Measurements from ENCODE around the gene LPIN1. TPM values are rescaled to one million over a fixed set of nuclear protein-coding genes. Genes with fewer than 3 reads are reported as not detected.

LPIN1 gene
- total and polyA plus RNA-seq, 2 donors (not counting 1 experiment from before 2014, with no cell fraction given): 36.3 to 99.1 TPM

DNA sequence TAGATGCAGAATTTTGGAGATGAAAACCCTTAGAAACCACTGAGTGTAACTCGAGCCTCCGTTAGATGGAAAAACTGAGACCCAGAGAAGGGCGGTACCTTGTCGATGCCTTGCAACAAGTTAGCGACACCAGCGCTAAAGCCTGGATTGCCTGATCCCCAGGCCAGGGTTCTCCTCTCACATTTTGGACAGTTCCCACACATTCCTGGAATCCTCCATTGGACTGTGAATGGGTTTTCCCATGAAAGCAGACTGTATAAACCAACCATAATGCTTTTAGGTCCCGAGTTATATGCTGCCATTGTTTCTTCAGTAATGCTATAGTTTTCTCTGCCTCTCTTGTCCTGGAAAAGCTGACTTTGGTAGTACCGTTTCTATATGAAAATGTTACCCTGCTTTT lies 37.1 kb upstream of the LPIN1 start:
- intact Hi-C loops (cut with micrococcal nuclease): no loop called here
- Mint-ChIP-seq H3K27ac (no peak overlapping the region), H3K4me1 (no peaks in the 10 kb centered on the region), H3K27me3 (peaks cover 5% of the 10 kb centered on the region), H3K9me3 (ENCODE audit: insufficient read depth) (no peaks in the 10 kb centered on the region), H3K4me3 (no peak overlapping the region)
- H3K27me3 ChIP-seq (replicated peaks in 1 of 4; ENCODE audit: control extremely low read depth in 1 of 4, control insufficient read depth in 3 of 4, insufficient read depth in 4 of 4, low read length in 3 of 4): no peaks in the 10 kb centered on the region
- H3K9me3 ChIP-seq (ENCODE audit: control extremely low read depth in 1 of 3, control insufficient read depth in 2 of 3, insufficient read depth in 1 of 3, low read length in 2 of 3): no peaks in the 10 kb centered on the region
- POLR2A ChIA-PET: no interaction called here
- H4K20me1 ChIP-seq (ENCODE audit: control insufficient read depth, insufficient read depth, low read length, poor library complexity, severe bottlenecking): no peaks in the 10 kb centered on the region
- ATAC-seq (ENCODE audit: low read depth) (no peak), DNase-seq (no peak)
- H3K79me2 ChIP-seq (ENCODE audit: control insufficient read depth, insufficient read depth, low read length): no peaks in the 10 kb centered on the region
- no peak overlapping the region for H3K4me2 ChIP-seq (replicated peaks; ENCODE audit: low read depth, low read length, poor library complexity, severe bottlenecking)
- WGBS (ENCODE audit: insufficient coverage): 99% methylated on average over 8 of the region's 8 CpGs
- H3K4me1 ChIP-seq (ENCODE audit: control insufficient read depth in 2 of 2, insufficient read depth in 2 of 2, low read length in 2 of 2): no peaks in the 10 kb centered on the region
- no peak overlapping the region for H3K9ac ChIP-seq (ENCODE audit: low read length)
- no peak for TF ChIP-seq EZH2 (IDR thresholded peaks at IDR 0.05; ENCODE audit: borderline replicate concordance, insufficient read depth, low read depth, low read length, poor library complexity, severe bottlenecking)
- TF ChIP-seq, protein P1, sequence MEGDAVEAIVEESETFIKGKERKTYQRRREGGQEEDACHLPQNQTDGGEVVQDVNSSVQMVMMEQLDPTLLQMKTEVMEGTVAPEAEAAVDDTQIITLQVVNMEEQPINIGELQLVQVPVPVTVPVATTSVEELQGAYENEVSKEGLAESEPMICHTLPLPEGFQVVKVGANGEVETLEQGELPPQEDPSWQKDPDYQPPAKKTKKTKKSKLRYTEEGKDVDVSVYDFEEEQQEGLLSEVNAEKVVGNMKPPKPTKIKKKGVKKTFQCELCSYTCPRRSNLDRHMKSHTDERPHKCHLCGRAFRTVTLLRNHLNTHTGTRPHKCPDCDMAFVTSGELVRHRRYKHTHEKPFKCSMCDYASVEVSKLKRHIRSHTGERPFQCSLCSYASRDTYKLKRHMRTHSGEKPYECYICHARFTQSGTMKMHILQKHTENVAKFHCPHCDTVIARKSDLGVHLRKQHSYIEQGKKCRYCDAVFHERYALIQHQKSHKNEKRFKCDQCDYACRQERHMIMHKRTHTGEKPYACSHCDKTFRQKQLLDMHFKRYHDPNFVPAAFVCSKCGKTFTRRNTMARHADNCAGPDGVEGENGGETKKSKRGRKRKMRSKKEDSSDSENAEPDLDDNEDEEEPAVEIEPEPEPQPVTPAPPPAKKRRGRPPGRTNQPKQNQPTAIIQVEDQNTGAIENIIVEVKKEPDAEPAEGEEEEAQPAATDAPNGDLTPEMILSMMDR (IDR thresholded peaks at IDR 0.05): no peak
- H2AFZ ChIP-seq (ENCODE audit: insufficient read depth, low read depth, low read length, poor library complexity, severe bottlenecking): no peak overlapping the region
- no peaks in the 10 kb centered on the region for H3K36me3 ChIP-seq (replicated peaks in 1 of 2; ENCODE audit: control extremely low read depth in 1 of 2, control insufficient read depth in 1 of 2, extremely low read depth in 1 of 2, insufficient read depth in 2 of 2, low read length in 1 of 2)
- no peak overlapping the region for H3K4me3 ChIP-seq (ENCODE audit: control extremely low read depth in 1 of 5, extremely low read depth in 1 of 5, insufficient read depth in 1 of 5, low read depth in 2 of 5, low read length in 4 of 5)
- H3K27ac ChIP-seq (ENCODE audit: low read length in 2 of 2): no peak overlapping the region
- CTCF ChIA-PET: interaction anchor here (1.3 to 1.7 kb wide), 2 partner anchors 9 to 16 kb away, joined by 3 to 6 read pairs; no protein-coding TSS in a partner anchor

DNA sequence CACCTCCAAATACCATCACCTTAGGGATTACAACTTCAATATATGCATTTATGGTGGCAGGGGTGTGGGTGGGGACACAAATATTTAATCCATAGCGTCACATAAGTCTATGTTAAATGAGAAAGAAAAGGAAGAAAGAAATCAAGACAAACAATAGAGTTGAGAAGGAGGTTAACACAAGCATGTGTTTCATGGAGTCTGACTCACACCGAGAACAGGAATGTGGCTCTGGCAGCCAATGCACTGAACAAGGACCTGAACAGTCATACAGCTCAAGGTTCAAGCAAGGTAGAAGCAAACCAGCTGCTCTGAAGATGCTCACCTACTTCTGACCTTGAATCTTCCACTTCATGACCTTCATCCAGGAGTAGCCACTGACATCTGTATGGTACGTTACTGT lies 36.2 kb upstream of the LPIN1 start:
- H3K4me3 Mint-ChIP-seq: no peak overlapping the region
- H3K27me3 Mint-ChIP-seq: peaks cover 5% of the 10 kb centered on the region
- H3K4me1 Mint-ChIP-seq: no peaks in the 10 kb centered on the region
- Histone ChIP-seq H3K9ac (ENCODE audit: low read length) (no peak overlapping the region), H3K9me3 (ENCODE audit: control extremely low read depth in 1 of 3, control insufficient read depth in 2 of 3, insufficient read depth in 1 of 3, low read length in 2 of 3) (no peaks in the 10 kb centered on the region), H4K20me1 (ENCODE audit: control insufficient read depth, insufficient read depth, low read length, poor library complexity, severe bottlenecking) (no peaks in the 10 kb centered on the region), H3K4me3 (ENCODE audit: control extremely low read depth in 1 of 5, extremely low read depth in 1 of 5, insufficient read depth in 1 of 5, low read depth in 2 of 5, low read length in 4 of 5) (no peak overlapping the region), H3K4me2 (replicated peaks; ENCODE audit: low read depth, low read length, poor library complexity, severe bottlenecking) (no peak overlapping the region), H3K79me2 (ENCODE audit: control insufficient read depth, insufficient read depth, low read length) (no peaks in the 10 kb centered on the region), H3K4me1 (ENCODE audit: control insufficient read depth in 2 of 2, insufficient read depth in 2 of 2, low read length in 2 of 2) (no peaks in the 10 kb centered on the region), H2AFZ (ENCODE audit: insufficient read depth, low read depth, low read length, poor library complexity, severe bottlenecking) (no peak overlapping the region), H3K27me3 (replicated peaks in 1 of 4; ENCODE audit: control extremely low read depth in 1 of 4, control insufficient read depth in 3 of 4, insufficient read depth in 4 of 4, low read length in 3 of 4) (no peaks in the 10 kb centered on the region), H3K27ac (ENCODE audit: low read length in 2 of 2) (no peak overlapping the region), H3K36me3 (replicated peaks in 1 of 2; ENCODE audit: control extremely low read depth in 1 of 2, control insufficient read depth in 1 of 2, extremely low read depth in 1 of 2, insufficient read depth in 2 of 2, low read length in 1 of 2) (no peaks in the 10 kb centered on the region)
- H3K27ac Mint-ChIP-seq: no peak overlapping the region
- H3K9me3 Mint-ChIP-seq (ENCODE audit: insufficient read depth): no peaks in the 10 kb centered on the region
- no peak for TF ChIP-seq EZH2 (IDR thresholded peaks at IDR 0.05; ENCODE audit: borderline replicate concordance, insufficient read depth, low read depth, low read length, poor library complexity, severe bottlenecking)
- TF ChIP-seq, protein P1 (IDR thresholded peaks at IDR 0.05): no peak
- POLR2A ChIA-PET: no interaction called here
- intact Hi-C loops (cut with micrococcal nuclease): no loop called here
- DNase-seq (no peak), ATAC-seq (ENCODE audit: low read depth) (no peak)
- 100% methylated on average over 1 of the region's 3 CpGs for WGBS (ENCODE audit: insufficient coverage)
- CTCF ChIA-PET: no interaction called here

Measured in B cell (primary cell).